HCT116 (cell line): ENCODE results near the gene BCAS4. TPM values are rescaled to one million over a fixed set of nuclear protein-coding genes. Genes with fewer than 3 reads are reported as not detected.

Experiments used
- ATAC-seq: fragments of 200-7000 bp; cut with Tn5 transposase; 2 replicates; pipeline ENCODE4 v1.9.1; 2020; ENCODE audit warnings: mild to moderate bottlenecking, moderate library complexity
- BruUV-seq: library from RNA; stranded (reverse); fragments of 400-500 nt; replicated peaks from 2 replicates; lab custom pipeline; 2021; lab: Mats Ljungman, UMichigan
- CTCF ChIA-PET: fragments of 300-600 bp; sonication (Branson Sonifier 250); formaldehyde crosslinking; loops from one replicate; lab custom pipeline; 2021; ENCODE audit warnings: antibody characterized with exemption; lab: Charles Lee
- POLR2A ChIA-PET: fragments of 300-600, 350-600 bp; sonication (Branson Sonifier 250); formaldehyde crosslinking; loops from one replicate; lab custom pipeline; 2021; ENCODE audit warnings: antibody characterized with exemption; lab: Charles Lee
- RAD21 ChIA-PET, 2 experiments: fragments of 300-600 bp; sonication (Branson Sonifier 250); formaldehyde crosslinking; loops; one replicate each; lab custom pipeline; 2023; ENCODE audit warnings: low total read pairs in 2 of 2; ENCODE audit not compliant: uncharacterized antibody in 2 of 2, unreplicated experiment in 2 of 2, low non-redundant PET in 1 of 2; lab: Charles Lee
- DNase-seq: peaks from one replicate; pipeline ENCODE4 v3.0.0-alpha.2; 2010; ENCODE audit warnings: low read depth, low spot score
- H2AFZ ChIP-seq: fragments of 200-600 bp; shearing (Covaris generic), sonication (generic); 2 replicates; pipeline ENCODE4 v1.6.1; 2017; ENCODE audit warnings: low read depth, mixed run types, mixed read lengths, antibody characterized with exemption, low read length; ENCODE audit not compliant: poor library complexity, severe bottlenecking
- H3K27ac ChIP-seq: 2 replicates; pipeline ENCODE4 v1.5.1; 2012; ENCODE audit warnings: low read depth, low read length
- H3K27me3 ChIP-seq: fragments of 200-600 bp; sonication (generic); 2 replicates; pipeline ENCODE4 v1.6.1; 2016; ENCODE audit warnings: mixed run types, low read length, mixed read lengths; ENCODE audit not compliant: insufficient read depth
- H3K36me3 ChIP-seq, 2 experiments: fragments of 200-500 bp in 1 of 2; fragments of 200-600 bp in 1 of 2; sonication (Bioruptor generic) in 1 of 2; sonication (generic) in 1 of 2; 2 replicates each; pipeline versions ENCODE4 v1.5.1 to v1.6.1; 2014 to 2016; ENCODE audit warnings: low read length in 2 of 2, inconsistent platforms in 1 of 2, mixed read lengths in 1 of 2, mixed run types in 1 of 2; ENCODE audit not compliant: insufficient read depth in 2 of 2, control insufficient read depth in 1 of 2
- H3K4me1 ChIP-seq, 2 experiments: fragments of 200-600 bp in 1 of 2; sonication (generic) in 1 of 2; 2 replicates each; pipeline versions ENCODE4 v1.5.1 to v1.6.1; 2012 to 2017; ENCODE audit warnings: low read length in 2 of 2, inconsistent platforms in 1 of 2, mild to moderate bottlenecking in 1 of 2, mixed read lengths in 1 of 2, mixed run types in 1 of 2, moderate library complexity in 1 of 2; ENCODE audit not compliant: insufficient read depth in 2 of 2, control insufficient read depth in 1 of 2
- H3K4me2 ChIP-seq: fragments of 200-600 bp; sonication (generic); 2 replicates; pipeline ENCODE4 v1.6.1; 2017; ENCODE audit warnings: mixed run types, low read length, mixed read lengths
- H3K4me3 ChIP-seq, 2 experiments: fragments of 200-600 bp in 1 of 2; sonication (generic) in 1 of 2; replicated peaks in 1 of 2; 2 replicates each; pipeline ENCODE4 v1.5.1; 2011 to 2016; ENCODE audit warnings: low read length in 2 of 2, control low read depth in 1 of 2, low read depth in 1 of 2, mild to moderate bottlenecking in 1 of 2, mixed read lengths in 1 of 2, mixed run types in 1 of 2
- H3K79me2 ChIP-seq: fragments of 200-600 bp; sonication (generic); 2 replicates; pipeline ENCODE4 v1.6.1; 2017; ENCODE audit warnings: mild to moderate bottlenecking, mixed run types, low read length, moderate library complexity, mixed read lengths; ENCODE audit not compliant: insufficient read depth
- H3K9ac ChIP-seq: fragments of 200-600 bp; sonication (generic); 2 replicates; pipeline ENCODE4 v1.6.1; 2016; ENCODE audit warnings: low read length, mixed read lengths
- H3K9me2 ChIP-seq: fragments of 200-600 bp; sonication (generic), shearing (Covaris generic); 2 replicates; pipeline ENCODE4 v1.6.1; 2017; ENCODE audit warnings: mixed run types, mild to moderate bottlenecking, moderate library complexity; ENCODE audit not compliant: insufficient read depth
- H3K9me3 ChIP-seq, 2 experiments: fragments of 200-500 bp in 1 of 2; fragments of 200-600 bp in 1 of 2; sonication (Bioruptor generic) in 1 of 2; sonication (generic) in 1 of 2; 2 replicates each; pipeline ENCODE4 v1.6.1; 2014 to 2017; ENCODE audit warnings: low read length in 2 of 2, mixed read lengths in 2 of 2, inconsistent platforms in 1 of 2, low read depth in 1 of 2, mild to moderate bottlenecking in 1 of 2, mixed run types in 1 of 2, moderate library complexity in 1 of 2; ENCODE audit not compliant: control insufficient read depth in 1 of 2, insufficient read depth in 1 of 2
- H4K20me1 ChIP-seq: fragments of 200-600 bp; sonication (generic), shearing (Covaris generic); 2 replicates; pipeline ENCODE4 v1.6.1; 2017; ENCODE audit warnings: mixed run types, mild to moderate bottlenecking, moderate library complexity; ENCODE audit not compliant: insufficient read depth
- CBX3 ChIP-seq: IDR thresholded peaks from 2 replicates; pipeline ENCODE4 v1.6.1; 2012; ENCODE audit warnings: low read depth
- CEBPB ChIP-seq: IDR thresholded peaks from 2 replicates; pipeline ENCODE4 v1.6.1; 2012; ENCODE audit warnings: low read depth
- ELF1 ChIP-seq: IDR thresholded peaks from 2 replicates; pipeline ENCODE4 v1.6.1; 2012; ENCODE audit warnings: low read depth, borderline replicate concordance
- EZH2 ChIP-seq: fragments of 200-600 bp; sonication (generic); IDR thresholded peaks from 2 replicates; pipeline ENCODE4 v1.6.1; 2017; ENCODE audit warnings: antibody characterized with exemption, mixed run types
- EZH2phosphoT487 ChIP-seq: fragments of 200-600 bp; IDR thresholded peaks from 2 replicates; pipeline ENCODE4 v1.6.1; 2018; ENCODE audit warnings: antibody characterized with exemption, borderline replicate concordance
- FOSL1 ChIP-seq: IDR thresholded peaks from 2 replicates; pipeline ENCODE4 v1.6.1; 2012; ENCODE audit warnings: low read depth
- JUND ChIP-seq: IDR thresholded peaks from 2 replicates; pipeline ENCODE4 v1.6.1; 2012
- POLR2A ChIP-seq: IDR thresholded peaks from 2 replicates; pipeline ENCODE4 v1.7.0; 2011; ENCODE audit warnings: borderline replicate concordance; ENCODE audit not compliant: insufficient read depth, insufficient read length; ENCODE audit errors: extremely low read depth
- POLR2AphosphoS5 ChIP-seq: IDR thresholded peaks from 2 replicates; pipeline ENCODE4 v1.6.1; 2011; ENCODE audit warnings: mild to moderate bottlenecking, low read depth, low read length, moderate library complexity
- RAD21 ChIP-seq: IDR thresholded peaks from 2 replicates; pipeline ENCODE4 v1.6.1; 2012; ENCODE audit warnings: low read depth, mild to moderate bottlenecking
- SIN3A ChIP-seq: IDR thresholded peaks from 2 replicates; pipeline ENCODE4 v1.6.1; 2012; ENCODE audit warnings: low read depth
- SP1 ChIP-seq: IDR thresholded peaks from 2 replicates; pipeline ENCODE4 v1.6.1; 2012; ENCODE audit warnings: low read depth
- SRF ChIP-seq: IDR thresholded peaks from 2 replicates; pipeline ENCODE4 v1.6.1; 2012; ENCODE audit warnings: low read depth
- YY1 ChIP-seq: IDR thresholded peaks from 2 replicates; pipeline ENCODE4 v1.6.1; 2011; ENCODE audit warnings: low read length, low read depth, moderate library complexity, mild to moderate bottlenecking; ENCODE audit not compliant: insufficient replicate concordance; ENCODE audit errors: extremely low read depth
- ZFX ChIP-seq: fragments of 450-650 bp; IDR thresholded peaks from 2 replicates; pipeline ENCODE4 v1.6.1; 2017
- ZNF274 ChIP-seq: fragments of 200-500 bp; sonication (Bioruptor generic); IDR thresholded peaks from 2 replicates; pipeline ENCODE4 v1.6.1; 2014; ENCODE audit warnings: mild to moderate bottlenecking, low read depth, low read length, inconsistent platforms
- intact Hi-C: fragments of 100-400 bp; cut with micrococcal nuclease; formaldehyde crosslinking; loops from 2 replicates; pipeline ENCODE4 v1.10.0; 2022
- total RNA-seq: library from RNA; stranded (reverse); gene quantifications from one replicate; pipeline ENCODE4 v1.2.1, GENCODE V29; 2021; ENCODE audit not compliant: unreplicated experiment
- TF ChIP-seq, protein P1 (sequence below): IDR thresholded peaks from 2 replicates; pipeline ENCODE4 v1.6.1; 2012; ENCODE audit warnings: low read depth
- TF ChIP-seq, protein P2 (sequence below): IDR thresholded peaks from 2 replicates; pipeline ENCODE4 v1.6.1; 2012
- TF ChIP-seq, protein P3 (sequence below), 3 experiments: fragments of 200-600 bp in 1 of 3; sonication (generic) in 1 of 3; IDR thresholded peaks in 2 of 3; conservative IDR thresholded peaks in 1 of 3; 2 replicates each; pipeline ENCODE4 v1.5.1; 2012 to 2017; ENCODE audit warnings: low read depth in 2 of 3, low read length in 2 of 3, antibody characterized with exemption in 1 of 3, borderline replicate concordance in 1 of 3, control low read depth in 1 of 3, mild to moderate bottlenecking in 1 of 3, mixed read lengths in 1 of 3, mixed run types in 1 of 3, moderate library complexity in 1 of 3; ENCODE audit not compliant: insufficient read depth in 1 of 3
- TF ChIP-seq, protein P4 (sequence below): IDR thresholded peaks from 2 replicates; pipeline ENCODE4 v1.6.1; 2012

The BCAS4 gene
- total RNA-seq, 1 experiment from 2014 or later = 18.9 TPM

DNA sequence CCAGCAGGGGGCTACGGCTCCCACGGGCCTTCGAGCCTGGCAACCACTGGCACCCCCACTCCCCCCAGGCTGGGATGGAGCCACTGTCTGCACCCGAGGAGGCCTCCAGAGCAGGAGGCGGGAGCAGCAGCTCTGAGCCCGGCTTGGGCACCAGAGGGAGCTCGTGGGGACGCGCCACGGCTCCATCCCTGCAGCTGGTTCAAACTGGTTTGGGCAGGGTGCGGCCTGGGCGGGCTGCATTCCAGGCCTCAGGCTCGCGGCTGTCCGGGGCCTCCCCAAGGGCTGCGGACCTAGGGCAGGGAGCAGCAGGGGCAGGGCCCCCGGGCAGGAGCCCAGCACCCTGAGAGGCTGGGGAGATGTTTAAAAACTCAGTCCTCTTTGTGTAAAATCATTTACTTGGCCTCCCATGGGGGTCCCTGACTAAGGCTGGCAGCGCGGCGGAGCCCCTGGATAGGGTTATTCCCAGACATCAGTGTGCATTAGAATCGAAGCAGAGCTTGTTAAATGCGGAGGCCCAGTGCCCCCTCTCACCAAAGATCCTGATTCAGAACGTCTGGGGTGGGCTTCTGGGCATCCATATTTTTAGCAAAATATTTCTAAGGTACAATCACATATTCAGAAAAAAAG, 4.1 kb upstream of the BCAS4 start:
- peaks cover 22 to 54% of the 10 kb centered on the region in 2 experiments for H3K4me1 ChIP-seq
- peak overlapping the region; percentile 72 for H3K9ac ChIP-seq
- H3K4me3 ChIP-seq = peak overlapping the region in 1 of 2 experiments; percentile 28; a peak in 2 of 4 replicates
- intact Hi-C loops = loop anchor here (5.0 kb wide), 1 partner anchor 517 kb away; no protein-coding TSS in a partner anchor
- peak overlapping the region; percentile 83 for H3K27ac ChIP-seq
- TSS peak; percentile 93 for BruUV-seq
- H4K20me1 ChIP-seq = no peaks in the 10 kb centered on the region
- no peaks in the 10 kb centered on the region for H3K27me3 ChIP-seq
- DNase-seq (peak; percentile 82), ATAC-seq (peak; percentile 83)
- no peaks in the 10 kb centered on the region for H3K79me2 ChIP-seq
- H3K36me3 ChIP-seq = no peaks in the 10 kb centered on the region
- no peaks in the 10 kb centered on the region for H3K9me3 ChIP-seq
- H2AFZ ChIP-seq = no peak overlapping the region
- H3K9me2 ChIP-seq = no peaks in the 10 kb centered on the region
- ChIA-PET RAD21 (interaction anchor here (0.7 to 1.2 kb wide), 5 partner anchors 25 to 165 kb away, joined by 3 to 5 read pairs (median 3); no protein-coding TSS in a partner anchor), POLR2A (interaction anchor here (1.0 to 2.0 kb wide), 7 partner anchors 11 to 165 kb away, joined by 3 to 8 read pairs (median 4); no protein-coding TSS in a partner anchor), CTCF (interaction anchor here (0.8 to 4.5 kb wide), 21 partner anchors 9 to 197 kb away, joined by 3 to 106 read pairs (median 4); no protein-coding TSS in a partner anchor)
- H3K4me2 ChIP-seq = peak overlapping the region; percentile 77
- TF ChIP-seq JUND (no peak), CEBPB (no peak), SIN3A (no peak), ZNF274 (no peak), RAD21 (peak; percentile 46), POLR2A (peak; percentile 54), SRF (no peak), POLR2AphosphoS5 (peak; percentile 70; the same call in 1 of the 2 replicates), EZH2phosphoT487 (no peak), FOSL1 (no peak), EZH2 (no peak), SP1 (peak; percentile 81), ZFX (peak; percentile 82), CBX3 (0 out of 2 replicates have a peak, but pooled peaks have one; percentile 42), ELF1 (no peak), YY1 (peak; percentile 80)
- TF ChIP-seq, protein P1, sequence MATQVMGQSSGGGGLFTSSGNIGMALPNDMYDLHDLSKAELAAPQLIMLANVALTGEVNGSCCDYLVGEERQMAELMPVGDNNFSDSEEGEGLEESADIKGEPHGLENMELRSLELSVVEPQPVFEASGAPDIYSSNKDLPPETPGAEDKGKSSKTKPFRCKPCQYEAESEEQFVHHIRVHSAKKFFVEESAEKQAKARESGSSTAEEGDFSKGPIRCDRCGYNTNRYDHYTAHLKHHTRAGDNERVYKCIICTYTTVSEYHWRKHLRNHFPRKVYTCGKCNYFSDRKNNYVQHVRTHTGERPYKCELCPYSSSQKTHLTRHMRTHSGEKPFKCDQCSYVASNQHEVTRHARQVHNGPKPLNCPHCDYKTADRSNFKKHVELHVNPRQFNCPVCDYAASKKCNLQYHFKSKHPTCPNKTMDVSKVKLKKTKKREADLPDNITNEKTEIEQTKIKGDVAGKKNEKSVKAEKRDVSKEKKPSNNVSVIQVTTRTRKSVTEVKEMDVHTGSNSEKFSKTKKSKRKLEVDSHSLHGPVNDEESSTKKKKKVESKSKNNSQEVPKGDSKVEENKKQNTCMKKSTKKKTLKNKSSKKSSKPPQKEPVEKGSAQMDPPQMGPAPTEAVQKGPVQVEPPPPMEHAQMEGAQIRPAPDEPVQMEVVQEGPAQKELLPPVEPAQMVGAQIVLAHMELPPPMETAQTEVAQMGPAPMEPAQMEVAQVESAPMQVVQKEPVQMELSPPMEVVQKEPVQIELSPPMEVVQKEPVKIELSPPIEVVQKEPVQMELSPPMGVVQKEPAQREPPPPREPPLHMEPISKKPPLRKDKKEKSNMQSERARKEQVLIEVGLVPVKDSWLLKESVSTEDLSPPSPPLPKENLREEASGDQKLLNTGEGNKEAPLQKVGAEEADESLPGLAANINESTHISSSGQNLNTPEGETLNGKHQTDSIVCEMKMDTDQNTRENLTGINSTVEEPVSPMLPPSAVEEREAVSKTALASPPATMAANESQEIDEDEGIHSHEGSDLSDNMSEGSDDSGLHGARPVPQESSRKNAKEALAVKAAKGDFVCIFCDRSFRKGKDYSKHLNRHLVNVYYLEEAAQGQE = no peak
- TF ChIP-seq, protein P2, sequence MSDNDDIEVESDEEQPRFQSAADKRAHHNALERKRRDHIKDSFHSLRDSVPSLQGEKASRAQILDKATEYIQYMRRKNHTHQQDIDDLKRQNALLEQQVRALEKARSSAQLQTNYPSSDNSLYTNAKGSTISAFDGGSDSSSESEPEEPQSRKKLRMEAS = peak; percentile 72
- TF ChIP-seq, protein P3, sequence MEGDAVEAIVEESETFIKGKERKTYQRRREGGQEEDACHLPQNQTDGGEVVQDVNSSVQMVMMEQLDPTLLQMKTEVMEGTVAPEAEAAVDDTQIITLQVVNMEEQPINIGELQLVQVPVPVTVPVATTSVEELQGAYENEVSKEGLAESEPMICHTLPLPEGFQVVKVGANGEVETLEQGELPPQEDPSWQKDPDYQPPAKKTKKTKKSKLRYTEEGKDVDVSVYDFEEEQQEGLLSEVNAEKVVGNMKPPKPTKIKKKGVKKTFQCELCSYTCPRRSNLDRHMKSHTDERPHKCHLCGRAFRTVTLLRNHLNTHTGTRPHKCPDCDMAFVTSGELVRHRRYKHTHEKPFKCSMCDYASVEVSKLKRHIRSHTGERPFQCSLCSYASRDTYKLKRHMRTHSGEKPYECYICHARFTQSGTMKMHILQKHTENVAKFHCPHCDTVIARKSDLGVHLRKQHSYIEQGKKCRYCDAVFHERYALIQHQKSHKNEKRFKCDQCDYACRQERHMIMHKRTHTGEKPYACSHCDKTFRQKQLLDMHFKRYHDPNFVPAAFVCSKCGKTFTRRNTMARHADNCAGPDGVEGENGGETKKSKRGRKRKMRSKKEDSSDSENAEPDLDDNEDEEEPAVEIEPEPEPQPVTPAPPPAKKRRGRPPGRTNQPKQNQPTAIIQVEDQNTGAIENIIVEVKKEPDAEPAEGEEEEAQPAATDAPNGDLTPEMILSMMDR (IDR thresholded peaks at IDR 0.05 in 2 of 3, conservative IDR thresholded peaks at IDR 0.05 in 1 of 3; ENCODE audit: borderline replicate concordance in 1 of 3, insufficient read depth in 1 of 3, low read depth in 2 of 3, low read length in 2 of 3) = peak; percentile 64 to 86 (median 74); a peak in 5 of 6 replicates
- TF ChIP-seq, protein P4, sequence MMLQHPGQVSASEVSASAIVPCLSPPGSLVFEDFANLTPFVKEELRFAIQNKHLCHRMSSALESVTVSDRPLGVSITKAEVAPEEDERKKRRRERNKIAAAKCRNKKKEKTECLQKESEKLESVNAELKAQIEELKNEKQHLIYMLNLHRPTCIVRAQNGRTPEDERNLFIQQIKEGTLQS = no peak
